H1 (cell line): ENCODE results near the gene NOL3. TPM values are rescaled to one million over a fixed set of nuclear protein-coding genes. Genes with fewer than 3 reads are reported as not detected.

Experiments used
- CTCF ChIA-PET: fragments of 300-600 bp; sonication (Branson Sonifier 250); formaldehyde crosslinking; loops from one replicate; lab custom pipeline; 2021; ENCODE audit not compliant: partially characterized antibody; lab: Charles Lee
- POLR2A ChIA-PET: fragments of 300-600 bp; sonication (Branson Sonifier 250); formaldehyde crosslinking; loops from one replicate; lab custom pipeline; 2021; ENCODE audit warnings: inconsistent platforms; ENCODE audit not compliant: partially characterized antibody; lab: Charles Lee
- DNase-seq, 2 experiments: peaks; one replicate each; pipeline versions ENCODE4 v3.0.0 to v3.0.0-alpha.2; 2010 to 2022; ENCODE audit warnings: low spot score in 2 of 2, low read depth in 1 of 2, mixed read lengths in 1 of 2
- FAIRE-seq: peaks from 2 replicates; lab custom pipeline; 2011; peaks lifted over from hg19 to GRCh38; lab: Jason Lieb, UNC
- H2AFZ ChIP-seq: 2 replicates; pipeline ENCODE4 v1.8.1; 2012; ENCODE audit warnings: low read length, inconsistent platforms
- H2AK5ac ChIP-seq: 2 replicates; pipeline ENCODE4 v1.6.1; 2013; ENCODE audit warnings: low read depth, low read length
- H2BK120ac ChIP-seq: replicated peaks from 2 replicates; pipeline ENCODE3; 2013; ENCODE audit warnings: low read depth, low read length, inconsistent platforms
- H2BK12ac ChIP-seq: 2 replicates; pipeline ENCODE4 v1.6.1; 2013; ENCODE audit warnings: low read depth, low read length
- H2BK15ac ChIP-seq: 2 replicates; pipeline ENCODE4 v1.6.1; 2013; ENCODE audit warnings: low read length
- H2BK20ac ChIP-seq: 2 replicates; pipeline ENCODE4 v1.6.1; 2013; ENCODE audit warnings: low read length
- H2BK5ac ChIP-seq: 2 replicates; pipeline ENCODE4 v1.6.1; 2013; ENCODE audit warnings: low read depth, low read length
- H3K14ac ChIP-seq: 2 replicates; pipeline ENCODE4 v1.6.1; 2013; ENCODE audit warnings: inconsistent platforms; ENCODE audit not compliant: insufficient read length
- H3K18ac ChIP-seq: 2 replicates; pipeline ENCODE4 v1.6.1; 2013; ENCODE audit warnings: low read length; ENCODE audit errors: extremely low read depth
- H3K23ac ChIP-seq: 2 replicates; pipeline ENCODE4 v1.6.1; 2013; ENCODE audit warnings: inconsistent platforms; ENCODE audit not compliant: insufficient read length
- H3K23me2 ChIP-seq: 2 replicates; pipeline ENCODE4 v1.6.1; 2013; ENCODE audit warnings: low read depth, low read length
- H3K27ac ChIP-seq: 2 replicates; pipeline ENCODE4 v1.6.1; 2011; ENCODE audit warnings: low read depth, low read length, inconsistent platforms
- H3K27me3 ChIP-seq, 4 experiments: replicated peaks in 1 of 4; 1 replicate in 1 of 4; 2 replicates in 3 of 4; pipeline versions ENCODE4 v1.6.1 to v1.8.1; 2011 to 2013; ENCODE audit warnings: low read length in 3 of 4, mild to moderate bottlenecking in 3 of 4, inconsistent platforms in 2 of 4, mixed read lengths in 2 of 4, moderate library complexity in 1 of 4; ENCODE audit not compliant: control insufficient read depth in 3 of 4, insufficient read depth in 3 of 4; ENCODE audit errors: extremely low read depth in 1 of 4
- H3K36me3 ChIP-seq, 4 experiments: 2 replicates each; pipeline versions ENCODE4 v1.6.1 to v1.8.1; 2011 to 2013; ENCODE audit warnings: mild to moderate bottlenecking in 4 of 4, low read length in 3 of 4, moderate library complexity in 2 of 4, control low read depth in 1 of 4, inconsistent platforms in 1 of 4; ENCODE audit not compliant: insufficient read depth in 4 of 4, control insufficient read depth in 2 of 4
- H3K4ac ChIP-seq: replicated peaks from 2 replicates; pipeline ENCODE3; 2013; ENCODE audit warnings: low read length, low read depth, mixed read lengths, inconsistent platforms; ENCODE audit not compliant: insufficient read length
- H3K4me1 ChIP-seq, 4 experiments: replicated peaks in 1 of 4; 1 replicate in 1 of 4; 2 replicates in 3 of 4; pipeline versions ENCODE4 v1.6.1 to v1.8.1; 2011 to 2013; ENCODE audit warnings: low read length in 3 of 4, inconsistent platforms in 2 of 4, mixed read lengths in 1 of 4; ENCODE audit not compliant: insufficient read depth in 4 of 4, control insufficient read depth in 3 of 4
- H3K4me2 ChIP-seq, 2 experiments: 2 replicates each; pipeline versions ENCODE4 v1.6.1 to v1.8.1; 2011 to 2013; ENCODE audit warnings: low read depth in 2 of 2, low read length in 2 of 2, control low read depth in 1 of 2, inconsistent platforms in 1 of 2, mild to moderate bottlenecking in 1 of 2; ENCODE audit not compliant: insufficient read depth in 1 of 2
- H3K4me3 ChIP-seq, 4 experiments: fragments of 200-600, 300-600 bp in 1 of 4; sonication (generic), shearing (Covaris generic), sonication (Bioruptor Twin) in 1 of 4; 2 replicates each; pipeline versions ENCODE4 v1.5.1 to v1.8.1; 2011 to 2016; ENCODE audit warnings: low read length in 4 of 4, low read depth in 3 of 4, control low read depth in 2 of 4, inconsistent platforms in 2 of 4, mild to moderate bottlenecking in 2 of 4, mixed read lengths in 1 of 4, moderate library complexity in 1 of 4; ENCODE audit not compliant: insufficient read depth in 2 of 4; ENCODE audit errors: extremely low read depth in 1 of 4
- H3K56ac ChIP-seq: replicated peaks from 2 replicates; pipeline ENCODE3; 2013; ENCODE audit warnings: low read depth, mild to moderate bottlenecking, mixed read lengths, low read length, inconsistent platforms; ENCODE audit not compliant: insufficient read length
- H3K79me1 ChIP-seq: 2 replicates; pipeline ENCODE4 v1.6.1; 2013; ENCODE audit warnings: low read depth, low read length, control low read depth
- H3K79me2 ChIP-seq, 2 experiments: 2 replicates each; pipeline versions ENCODE4 v1.6.1 to v1.8.1; 2012 to 2013; ENCODE audit warnings: low read length in 2 of 2, mild to moderate bottlenecking in 2 of 2, inconsistent platforms in 1 of 2; ENCODE audit not compliant: insufficient read depth in 2 of 2, control insufficient read depth in 1 of 2
- H3K9ac ChIP-seq, 4 experiments: replicated peaks in 1 of 4; 1 replicate in 1 of 4; 2 replicates in 3 of 4; pipeline versions ENCODE4 v1.6.1 to v1.8.1; 2011 to 2013; ENCODE audit warnings: low read depth in 3 of 4, low read length in 3 of 4, control low read depth in 2 of 4, mild to moderate bottlenecking in 2 of 4, moderate library complexity in 2 of 4, inconsistent platforms in 1 of 4; ENCODE audit errors: extremely low read depth in 1 of 4
- H3K9me3 ChIP-seq, 2 experiments: 2 replicates each; pipeline versions ENCODE4 v1.6.1 to v1.8.1; 2012 to 2013; ENCODE audit warnings: mild to moderate bottlenecking in 2 of 2, moderate library complexity in 2 of 2, control low read depth in 1 of 2, inconsistent platforms in 1 of 2, low read depth in 1 of 2, low read length in 1 of 2, mixed read lengths in 1 of 2; ENCODE audit not compliant: insufficient read depth in 2 of 2
- H4K20me1 ChIP-seq, 2 experiments: replicated peaks in 1 of 2; 2 replicates each; pipeline versions ENCODE3 to v1.8.1; 2011 to 2013; ENCODE audit warnings: inconsistent platforms in 2 of 2, low read length in 2 of 2, mild to moderate bottlenecking in 1 of 2; ENCODE audit not compliant: insufficient read depth in 2 of 2, control insufficient read depth in 1 of 2
- H4K5ac ChIP-seq: 2 replicates; pipeline ENCODE4 v1.6.1; 2013; ENCODE audit warnings: low read length, low read depth, mixed read lengths, inconsistent platforms; ENCODE audit not compliant: insufficient read length
- H4K8ac ChIP-seq: 2 replicates; pipeline ENCODE4 v1.8.0; 2013; ENCODE audit warnings: mild to moderate bottlenecking, moderate library complexity, low read length, inconsistent platforms; ENCODE audit not compliant: insufficient read depth; ENCODE audit errors: extremely low read depth
- H4K91ac ChIP-seq: replicated peaks from 2 replicates; pipeline ENCODE3; 2013; ENCODE audit warnings: low read length, mixed read lengths, inconsistent platforms; ENCODE audit not compliant: insufficient read length
- BCL11A ChIP-seq, 2 experiments: IDR thresholded peaks; one replicate each; pipeline ENCODE4 v1.6.1; 2011; ENCODE audit warnings: low read depth in 2 of 2, low read length in 2 of 2, mild to moderate bottlenecking in 2 of 2
- E2F6 ChIP-seq: IDR thresholded peaks from 2 replicates; pipeline ENCODE4 v1.6.1; 2012; ENCODE audit warnings: inconsistent platforms
- JUN ChIP-seq: IDR thresholded peaks from 2 replicates; pipeline ENCODE4 v1.6.1; 2011; ENCODE audit warnings: low read depth, mild to moderate bottlenecking, improper control_type of control experiment, low read length
- KDM1A ChIP-seq: fragments of 200-600, 300-600 bp; sonication (generic); IDR thresholded peaks from 2 replicates; pipeline ENCODE4 v1.7.1; 2016; ENCODE audit warnings: mild to moderate bottlenecking, low read length, borderline replicate concordance
- TBP ChIP-seq: IDR thresholded peaks from 2 replicates; pipeline ENCODE4 v1.6.1; 2011; ENCODE audit warnings: low read depth, low read length, improper control_type of control experiment
- YY1 ChIP-seq: IDR thresholded peaks from 2 replicates; pipeline ENCODE4 v1.6.1; 2011; ENCODE audit warnings: low read depth, mild to moderate bottlenecking, low read length
- WGBS, 2 experiments: shearing (Covaris generic) in 1 of 2; methylation state at CpG; one replicate each; pipeline versions ENCODE4 v1.1.6 to v1.1.7; 2013 to 2015; ENCODE audit warnings: low lambda C conversion rate in 2 of 2, mixed read lengths in 2 of 2, inconsistent platforms in 1 of 2, low coverage in 1 of 2, missing lambda C conversion rate in 1 of 2; ENCODE audit not compliant: insufficient replicate concordance in 2 of 2, insufficient coverage in 1 of 2, insufficient read length in 1 of 2; ENCODE audit errors: extremely low coverage in 1 of 2, missing lambda C conversion rate in 1 of 2; 5-methylcytosine and 5-hydroxymethylcytosine counted together
- polyA plus RNA-seq, 7 experiments: library from polyadenylated mRNA; depleted of rRNA in 3 of 7; stranded (reverse) in 5 of 7; unstranded in 2 of 7; fragments of >200 nt in 5 of 7; fragments of 200-250 nt in 2 of 7; gene quantifications; 1 replicate in 5 of 7; 2 replicates in 1 of 7; 4 replicates in 1 of 7; pipeline versions ENCODE4 v1.2.1 to v1.2.3, GENCODE V29; 2011 to 2013; ENCODE audit warnings: missing spikeins in 2 of 7, mixed read lengths in 2 of 7
- total RNA-seq: library from RNA; stranded (reverse); fragmentation: NEBNext Ultra II Directional; extraction: Animal tissue kit (Norgen Biotek cat#: 25700); gene quantifications from 2 replicates; pipeline ENCODE4 v1.2.1, GENCODE V29; 2021

NOL3 gene
- total and polyA plus RNA-seq, 2 of the 8 experiments (the other 6 are each of a cell fraction or from before 2014, with no cell fraction given): 2.2 to 4.6 TPM

GRCh38 chr16:67180166-67180565, 9.8 kb downstream of the NOL3 start:
- DNase-seq (no peak), FAIRE-seq (no peak)
- CTCF ChIA-PET: interaction anchor here (0.8 to 13.1 kb wide), 11 partner anchors 7 to 298 kb away, joined by 3 to 151 read pairs (median 3); partner anchors contain the start of genes CDH16, EXOC3L1, FBXL8 and HSF4
- no peak overlapping the region for H2AK5ac ChIP-seq
- no peak overlapping the region for H3K14ac ChIP-seq
- H3K23ac ChIP-seq: no peak overlapping the region
- no peak overlapping the region for H3K18ac ChIP-seq
- H3K79me2 ChIP-seq: peaks cover 0 to 5% of the 10 kb centered on the region in 2 experiments; a peak in 1 of 4 replicates
- no peak overlapping the region; the same call in 1 of the 2 replicates for H4K8ac ChIP-seq
- no peak overlapping the region for H3K4me2 ChIP-seq
- H3K36me3 ChIP-seq: no peaks in the 10 kb centered on the region; a peak in 1 of 8 replicates
- H2BK12ac ChIP-seq: no peak overlapping the region
- H2BK120ac ChIP-seq: no peak overlapping the region
- H4K20me1 ChIP-seq: peaks cover 6 to 28% of the 10 kb centered on the region in 2 experiments
- H3K79me1 ChIP-seq: no peaks in the 10 kb centered on the region
- no peak overlapping the region for H3K27ac ChIP-seq
- no peak overlapping the region for H2BK5ac ChIP-seq
- TF ChIP-seq TBP: no peak
- no peak for TF ChIP-seq E2F6
- no peak for TF ChIP-seq KDM1A
- no peak for TF ChIP-seq JUN
- no peak for TF ChIP-seq BCL11A (IDR thresholded peaks at IDR 0.05; ENCODE audit: low read depth in 2 of 2, low read length in 2 of 2)
- no peak for TF ChIP-seq YY1
- peaks cover 20% of the 10 kb centered on the region for H3K23me2 ChIP-seq
- no peak overlapping the region for H2AFZ ChIP-seq
- H4K91ac ChIP-seq: no peak overlapping the region
- H3K4me1 ChIP-seq: peaks cover 0 to 22% (median 16%) of the 10 kb centered on the region in 4 experiments; a peak in 5 of 7 replicates
- POLR2A ChIA-PET: no interaction called here
- no peak overlapping the region for H3K4me3 ChIP-seq
- no peaks in the 10 kb centered on the region for H3K9me3 ChIP-seq
- H3K56ac ChIP-seq: no peak overlapping the region
- no peak overlapping the region for H3K4ac ChIP-seq
- WGBS, 2 experiments: 87% methylated on average over 12 of the region's 16 CpGs; no CpG with 5 or more reads in 1 of the 2 experiments
- no peak overlapping the region for H3K9ac ChIP-seq
- no peak overlapping the region for H2BK15ac ChIP-seq
- no peak overlapping the region for H2BK20ac ChIP-seq
- no peak overlapping the region for H4K5ac ChIP-seq
- H3K27me3 ChIP-seq: peaks cover 20 to 44% (median 39%) of the 10 kb centered on the region in 4 experiments
